GM12891 (cell line): ENCODE data around the gene RNU6-9.
A peak's percentile ranks its signal among the peaks of the same experiment; 100 is the strongest.

Source experiments
- DNase-seq: peaks from one replicate; pipeline ENCODE4 v3.0.0; 2011; ENCODE audit warnings: low spot score; ENCODE audit not compliant: insufficient read length
- FAIRE-seq: peaks from 2 replicates; lab custom pipeline; 2011; peaks lifted over from hg19 to GRCh38; lab: Jason Lieb, UNC
- PAX5 ChIP-seq: IDR thresholded peaks from 2 replicates; pipeline ENCODE4 v1.6.1; 2011; ENCODE audit warnings: low read length, moderate library complexity, mild to moderate bottlenecking; ENCODE audit not compliant: insufficient read depth, severe bottlenecking
- POLR2A ChIP-seq: IDR thresholded peaks from 2 replicates; pipeline ENCODE4 v1.6.1; 2011; ENCODE audit warnings: low read depth, low read length, control low read depth
- POLR2AphosphoS5 ChIP-seq: IDR thresholded peaks from 2 replicates; pipeline ENCODE4 v1.6.1; 2011; ENCODE audit warnings: low read depth, low read length, control low read depth
- POU2F2 ChIP-seq: IDR thresholded peaks from 2 replicates; pipeline ENCODE4 v1.6.1; 2011; ENCODE audit warnings: low read depth, mild to moderate bottlenecking, control low read depth, low read length, moderate library complexity
- SPI1 ChIP-seq: IDR thresholded peaks from 2 replicates; pipeline ENCODE4 v1.6.1; 2011; ENCODE audit warnings: low read depth, low read length, control low read depth
- TAF1 ChIP-seq: IDR thresholded peaks from 2 replicates; pipeline ENCODE4 v1.6.1; 2011; ENCODE audit warnings: low read depth, low read length, control low read depth

The RNU6-9 gene

DNA sequence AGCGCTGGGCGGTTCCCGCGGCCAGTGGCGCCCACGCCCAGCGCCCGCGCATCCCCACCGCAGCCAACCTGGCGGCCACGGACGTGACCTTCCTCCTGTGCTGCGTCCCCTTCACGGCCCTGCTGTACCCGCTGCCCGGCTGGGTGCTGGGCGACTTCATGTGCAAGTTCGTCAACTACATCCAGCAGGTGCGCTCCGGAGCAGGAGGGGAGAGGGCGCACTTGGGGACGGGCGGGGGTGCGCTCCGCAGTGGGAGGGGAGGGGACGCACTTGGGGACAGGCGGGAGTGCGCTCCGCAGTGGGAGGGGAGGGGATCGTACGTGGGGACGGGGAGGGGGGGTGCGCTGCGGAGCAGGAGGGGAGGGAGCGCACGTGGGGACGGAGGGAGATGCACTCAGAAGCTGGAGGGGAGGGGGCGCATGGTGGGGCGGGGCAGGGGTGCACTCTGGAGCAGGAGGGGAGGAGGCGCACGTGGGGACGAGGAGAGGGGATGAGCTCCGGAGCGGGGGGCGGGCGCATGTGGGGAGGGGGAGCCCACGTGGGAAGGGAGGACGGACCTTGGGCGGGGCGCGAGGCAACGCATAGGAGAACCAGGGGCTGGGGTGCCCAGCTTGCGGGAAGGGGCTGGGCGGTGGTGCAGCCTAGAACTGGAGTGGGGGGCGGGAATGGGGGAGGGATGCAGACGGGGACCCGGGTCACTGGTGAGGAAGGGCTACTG lies 25.4 kb downstream of the RNU6-9 start:
- DNase-seq (no peak), FAIRE-seq (peak; percentile 41)
- TF ChIP-seq TAF1 (no peak), SPI1 (no peak), POLR2AphosphoS5 (no peak), POLR2A (no peak), POU2F2 (no peak), PAX5 (no peak)

- DNase-seq (no peak), FAIRE-seq (peak; percentile 23)
- no peak for TF ChIP-seq SPI1
- no peak for TF ChIP-seq POU2F2
- no peak for TF ChIP-seq POLR2AphosphoS5
- no peak for TF ChIP-seq PAX5
- TF ChIP-seq POLR2A: no peak
- TF ChIP-seq TAF1: no peak
Measured at GRCh38 chr19:919199-920050, 26.1 kb downstream of the RNU6-9 start.

- DNase-seq (no peak), FAIRE-seq (peak; percentile 90)
- no peak for TF ChIP-seq PAX5
- TF ChIP-seq TAF1: no peak
- no peak for TF ChIP-seq POU2F2
- no peak for TF ChIP-seq SPI1
- no peak for TF ChIP-seq POLR2AphosphoS5
- no peak for TF ChIP-seq POLR2A
Measured at GRCh38 chr19:920051-920864, 27.0 kb downstream of the RNU6-9 start.

GRCh38 chr19:924553-925086 lies 31.3 kb downstream of the RNU6-9 start:
- TF ChIP-seq POLR2AphosphoS5: no peak
- no peak for TF ChIP-seq PAX5
- FAIRE-seq (peak; percentile 93), DNase-seq (no peak)

DNA sequence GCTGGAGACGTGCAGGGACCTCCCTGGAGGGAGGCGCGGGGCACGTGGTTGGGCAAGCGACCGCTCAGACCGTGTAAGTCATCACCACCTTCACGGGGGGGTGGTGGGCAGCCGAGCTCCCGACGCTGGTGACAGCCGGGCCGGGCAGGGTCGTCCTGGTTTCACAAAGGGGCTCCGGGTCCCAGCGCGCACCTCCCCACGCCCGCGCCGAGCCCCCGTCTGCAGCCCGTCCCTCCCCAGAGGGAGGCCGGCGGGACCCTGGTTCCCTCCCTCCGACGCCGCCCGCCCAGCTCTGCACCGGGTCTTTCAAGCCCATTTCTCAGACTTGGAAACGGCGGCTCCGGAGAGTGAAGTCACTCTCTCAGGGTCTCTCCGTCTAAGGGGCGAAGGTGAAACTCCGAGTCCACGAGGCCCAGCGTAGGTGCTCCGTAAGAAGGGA lies 31.8 kb downstream of the RNU6-9 start:
- FAIRE-seq: no peak
- TF ChIP-seq POLR2A: no peak
- no peak for TF ChIP-seq PAX5
- TF ChIP-seq POU2F2: no peak
- TF ChIP-seq SPI1: no peak
- no peak for TF ChIP-seq POLR2AphosphoS5
- no peak for TF ChIP-seq TAF1
- no peak for DNase-seq

DNA sequence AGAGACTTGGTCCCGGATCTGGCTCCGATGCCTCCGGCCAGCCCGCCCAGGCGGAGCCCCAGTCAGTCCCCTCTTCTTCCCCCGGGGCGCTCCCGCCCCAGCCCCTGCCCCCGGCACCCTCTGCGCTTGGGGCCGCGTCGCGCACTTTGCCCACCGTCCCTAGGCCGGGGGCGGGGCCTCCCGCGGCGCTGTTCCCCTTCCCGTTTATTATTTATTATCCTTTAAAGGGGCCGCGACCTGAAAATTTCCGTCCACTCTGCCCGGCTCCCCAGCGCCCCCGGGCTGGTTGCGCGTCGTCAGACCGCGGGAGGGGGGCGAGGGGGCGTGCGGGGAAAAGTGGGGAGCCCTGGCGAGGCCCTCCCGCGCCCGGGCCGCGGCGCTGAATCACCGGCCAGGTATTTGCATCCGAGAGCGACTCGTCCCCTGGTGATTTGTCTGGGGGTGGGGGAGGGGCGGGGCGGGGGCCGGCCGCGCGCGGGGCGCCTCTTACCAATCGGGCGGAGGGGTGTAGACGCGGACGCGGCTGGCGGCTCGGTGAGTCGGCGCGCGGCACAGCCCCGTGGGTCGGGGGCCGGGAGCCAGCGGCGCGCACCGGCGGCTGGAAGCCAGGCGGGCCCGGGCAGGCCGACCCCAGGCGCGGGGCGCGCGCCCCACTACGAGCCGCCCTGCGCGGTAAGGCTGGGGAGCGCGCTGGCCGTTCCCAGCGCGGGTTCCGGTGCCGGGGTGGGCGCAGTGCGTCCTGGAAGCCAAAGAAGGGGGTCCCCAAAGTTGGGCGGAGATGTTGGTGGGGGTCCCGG lies 32.4 kb downstream of the RNU6-9 start, which contains the start of gene ARID3A:
Gene ARID3A, plus strand, starts transcription at position 510 of the 797 bp plus-strand sequence. CDS start 3,494 bp downstream, outside the sequence.
- no peak for DNase-seq
- peak; percentile 88 for FAIRE-seq
- TF ChIP-seq POLR2AphosphoS5: no peak; the same call in 1 of the 2 replicates
- peak; percentile 57 for TF ChIP-seq SPI1

GRCh38 chr19:926323-926588 lies 33.0 kb downstream of the RNU6-9 start:
- TF ChIP-seq POLR2A: no peak
- no peak for TF ChIP-seq POU2F2
- no peak for TF ChIP-seq SPI1
- TF ChIP-seq TAF1: no peak
- no peak for TF ChIP-seq POLR2AphosphoS5
- no peak for TF ChIP-seq PAX5
- FAIRE-seq (no peak), DNase-seq (no peak)

DNA sequence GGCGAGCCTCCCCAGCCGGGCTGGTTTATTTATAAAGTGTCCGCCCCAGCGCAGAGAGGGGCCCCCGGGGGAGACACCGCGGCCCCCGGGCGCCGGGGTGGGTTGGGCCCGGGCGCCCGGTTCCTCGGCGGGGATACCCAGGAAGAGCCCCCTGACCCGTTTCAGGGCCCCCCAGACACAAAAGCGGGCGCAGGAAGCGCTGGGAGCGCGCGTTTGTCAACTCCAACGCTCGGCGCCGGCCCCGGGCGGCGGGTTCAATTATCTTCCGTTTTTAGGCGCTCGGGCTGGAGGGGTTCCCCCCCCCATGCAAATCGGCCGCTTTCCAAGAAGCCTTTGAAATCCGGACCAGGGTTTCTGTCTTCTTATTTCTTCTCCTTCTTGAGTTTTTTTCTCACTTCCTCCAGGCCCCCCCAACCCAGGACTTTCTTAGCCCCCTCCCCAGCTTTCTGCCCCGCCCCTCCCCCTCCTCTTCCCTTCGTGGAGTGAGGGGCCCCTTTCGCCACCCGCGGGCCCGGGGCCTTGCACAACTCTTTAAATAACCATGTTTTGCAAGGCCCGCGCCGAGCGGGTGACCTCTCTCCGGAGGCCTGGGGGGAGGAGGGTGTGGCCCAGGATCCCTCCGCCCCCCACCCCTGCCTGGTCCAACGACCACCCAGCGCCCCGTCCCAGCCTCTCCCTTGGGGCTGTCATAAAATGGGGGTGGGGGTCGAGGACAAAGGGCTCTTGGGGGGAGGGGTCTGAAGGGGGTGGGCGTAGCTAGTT lies 33.5 kb downstream of the RNU6-9 start:
- FAIRE-seq: no peak

GRCh38 chr19:927351-927779 lies 34.1 kb downstream of the RNU6-9 start:
- no peak for TF ChIP-seq POLR2A
- TF ChIP-seq TAF1: no peak
- no peak for TF ChIP-seq PAX5
- TF ChIP-seq POU2F2: no peak
- TF ChIP-seq POLR2AphosphoS5: no peak
- no peak for TF ChIP-seq SPI1
- no peak for DNase-seq
- peak; percentile 58 for FAIRE-seq

More for the DNA sequence above, 33.5 kb downstream of the RNU6-9 start:
- TF ChIP-seq POU2F2 (peak; percentile 89; the same call in 1 of the 2 replicates), TAF1 (no peak)
- no peak for DNase-seq
